Neutrophil (primary cell): ENCODE measurements around the gene CTSC.
"Not testable (repeated sequence)": the region's sequence is repeated elsewhere in the genome, so short reads cannot be mapped to it uniquely, and the experiment has no call there.

Source experiments
- H3K27ac ChIP-seq: fragments of 200-600 bp; sonication (generic); 2 replicates; pipeline ENCODE4 v1.5.1; 2016; ENCODE audit warnings: mild to moderate bottlenecking, moderate library complexity
- H3K27me3 ChIP-seq: fragments of 200-600 bp; sonication (generic); 2 replicates; pipeline ENCODE4 v1.6.0; 2016; ENCODE audit warnings: mild to moderate bottlenecking
- H3K36me3 ChIP-seq: fragments of 200-600 bp; sonication (generic); 2 replicates; pipeline ENCODE4 v1.5.1; 2017
- H3K4me1 ChIP-seq, 2 experiments: fragments of 200-600 bp in 1 of 2; sonication (generic) in 1 of 2; 1 replicate in 1 of 2; 2 replicates in 1 of 2; pipeline versions ENCODE4 v1.5.1 to v1.6.1; 2013 to 2016; ENCODE audit warnings: low read depth in 1 of 2, low read length in 1 of 2, mild to moderate bottlenecking in 1 of 2, moderate library complexity in 1 of 2; ENCODE audit not compliant: control insufficient read depth in 1 of 2, insufficient read depth in 1 of 2
- H3K4me3 ChIP-seq, 2 experiments: fragments of 200-600 bp in 1 of 2; sonication (generic) in 1 of 2; 1 replicate in 1 of 2; 2 replicates in 1 of 2; pipeline ENCODE4 v1.5.1; 2013 to 2016; ENCODE audit warnings: low read depth in 1 of 2, low read length in 1 of 2, mild to moderate bottlenecking in 1 of 2, moderate library complexity in 1 of 2
- H3K9me3 ChIP-seq: fragments of 200-600 bp; sonication (generic); 2 replicates; pipeline ENCODE4 v1.5.1; 2016
- TF ChIP-seq, protein P1 (sequence below): fragments of 200-600 bp; sonication (generic); IDR thresholded peaks from 2 replicates; pipeline ENCODE4 v1.5.1; 2016; ENCODE audit warnings: antibody characterized with exemption

CTSC gene

DNA sequence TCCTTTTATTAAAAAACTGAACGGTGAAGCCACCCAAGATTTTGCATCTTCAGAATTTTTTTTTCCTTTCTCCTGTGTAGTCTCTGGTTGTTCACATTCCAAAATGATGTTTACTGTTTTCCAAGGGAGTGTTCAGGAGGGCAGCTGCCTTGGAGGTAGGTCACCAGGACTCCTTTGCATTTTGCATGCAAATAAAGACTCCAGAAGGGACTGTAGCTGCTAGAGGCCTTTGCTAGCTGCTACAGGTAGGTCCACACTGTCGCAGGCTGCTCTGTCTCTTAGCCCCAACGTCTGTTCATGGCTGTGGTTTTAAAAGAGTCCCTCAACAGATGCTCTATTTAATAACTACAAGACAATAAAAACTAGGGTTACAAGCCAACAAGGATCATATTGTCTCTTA, 11.4 kb downstream of the CTSC start:
- peaks cover 17% of the 10 kb centered on the region for H3K36me3 ChIP-seq
- H3K27me3 ChIP-seq, result no peaks in the 10 kb centered on the region
- TF ChIP-seq, protein P1, sequence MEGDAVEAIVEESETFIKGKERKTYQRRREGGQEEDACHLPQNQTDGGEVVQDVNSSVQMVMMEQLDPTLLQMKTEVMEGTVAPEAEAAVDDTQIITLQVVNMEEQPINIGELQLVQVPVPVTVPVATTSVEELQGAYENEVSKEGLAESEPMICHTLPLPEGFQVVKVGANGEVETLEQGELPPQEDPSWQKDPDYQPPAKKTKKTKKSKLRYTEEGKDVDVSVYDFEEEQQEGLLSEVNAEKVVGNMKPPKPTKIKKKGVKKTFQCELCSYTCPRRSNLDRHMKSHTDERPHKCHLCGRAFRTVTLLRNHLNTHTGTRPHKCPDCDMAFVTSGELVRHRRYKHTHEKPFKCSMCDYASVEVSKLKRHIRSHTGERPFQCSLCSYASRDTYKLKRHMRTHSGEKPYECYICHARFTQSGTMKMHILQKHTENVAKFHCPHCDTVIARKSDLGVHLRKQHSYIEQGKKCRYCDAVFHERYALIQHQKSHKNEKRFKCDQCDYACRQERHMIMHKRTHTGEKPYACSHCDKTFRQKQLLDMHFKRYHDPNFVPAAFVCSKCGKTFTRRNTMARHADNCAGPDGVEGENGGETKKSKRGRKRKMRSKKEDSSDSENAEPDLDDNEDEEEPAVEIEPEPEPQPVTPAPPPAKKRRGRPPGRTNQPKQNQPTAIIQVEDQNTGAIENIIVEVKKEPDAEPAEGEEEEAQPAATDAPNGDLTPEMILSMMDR, result no peak
- H3K4me1 ChIP-seq, result peaks cover 3 to 11% of the 10 kb centered on the region in 2 experiments
- no peaks in the 10 kb centered on the region for H3K9me3 ChIP-seq
- no peak overlapping the region for H3K27ac ChIP-seq
- no peak overlapping the region for H3K4me3 ChIP-seq

DNA sequence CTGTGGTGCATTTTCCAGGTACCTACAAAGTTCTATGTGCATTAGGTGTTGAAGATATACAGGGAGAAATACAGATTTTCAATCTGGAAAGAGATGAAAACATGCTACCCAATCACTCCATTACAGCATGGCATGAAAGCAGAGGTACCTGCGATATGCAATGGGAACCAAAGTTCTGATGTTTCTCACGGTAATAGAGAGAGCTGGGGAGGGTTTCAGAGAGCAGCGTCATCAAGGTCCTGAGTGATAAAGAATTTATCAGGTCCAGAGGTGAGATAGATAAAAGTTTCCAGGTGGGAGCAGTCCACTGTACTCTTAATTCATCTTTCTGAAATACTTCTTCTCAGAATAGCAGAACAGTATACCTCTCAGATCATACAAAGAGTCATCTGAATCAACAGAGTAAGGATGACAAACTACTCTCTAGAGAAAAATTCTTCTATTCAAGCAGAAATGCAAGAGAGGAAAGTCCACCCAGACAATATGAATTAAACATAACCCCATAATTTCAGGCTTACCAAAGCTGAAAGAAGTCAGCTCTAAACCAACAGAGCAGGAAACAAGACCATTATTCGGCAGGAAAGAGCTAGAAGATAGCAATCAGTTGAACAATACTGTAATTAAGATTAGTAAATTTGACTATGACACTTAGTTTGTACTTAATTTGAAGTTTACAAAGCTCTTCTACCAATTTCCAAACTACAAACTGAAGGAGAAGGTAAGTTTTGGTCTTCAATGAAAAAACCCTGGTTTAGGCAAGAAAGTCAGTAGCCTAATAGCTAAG, 12.8 kb downstream of the CTSC start:
- Histone ChIP-seq H3K4me3 (no peak overlapping the region), H3K27ac (no peak overlapping the region), H3K4me1 (peaks cover 3 to 11% of the 10 kb centered on the region in 2 experiments), H3K36me3 (peaks cover 10% of the 10 kb centered on the region), H3K27me3 (no peaks in the 10 kb centered on the region), H3K9me3 (no peaks in the 10 kb centered on the region)
- TF ChIP-seq, protein P1, result no peak

DNA sequence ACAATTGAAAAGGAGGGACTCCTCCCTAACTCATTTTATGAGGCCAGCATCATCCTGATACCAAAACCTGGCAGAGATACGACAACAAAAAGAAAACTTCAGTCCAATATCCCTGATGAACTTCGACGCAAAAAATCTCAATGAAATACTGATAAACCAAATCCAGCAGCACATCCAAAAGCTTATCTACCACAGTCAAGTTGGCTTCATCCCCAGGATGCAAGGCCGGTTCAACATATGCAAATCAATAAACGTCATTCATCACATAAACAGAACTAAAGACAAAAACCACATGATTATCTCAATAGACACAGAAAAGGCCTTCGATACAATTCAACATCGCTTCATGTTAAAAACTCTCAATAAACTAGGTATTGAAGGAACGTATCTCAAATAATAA, 14.7 kb downstream of the CTSC start:
- H3K27me3 ChIP-seq, H3K9me3 ChIP-seq, H3K27ac ChIP-seq, H3K4me3 ChIP-seq, H3K36me3 ChIP-seq: not testable (repeated sequence)
- H3K4me1 ChIP-seq, result peaks cover 3 to 11% of the 10 kb centered on the region in 2 experiments

DNA sequence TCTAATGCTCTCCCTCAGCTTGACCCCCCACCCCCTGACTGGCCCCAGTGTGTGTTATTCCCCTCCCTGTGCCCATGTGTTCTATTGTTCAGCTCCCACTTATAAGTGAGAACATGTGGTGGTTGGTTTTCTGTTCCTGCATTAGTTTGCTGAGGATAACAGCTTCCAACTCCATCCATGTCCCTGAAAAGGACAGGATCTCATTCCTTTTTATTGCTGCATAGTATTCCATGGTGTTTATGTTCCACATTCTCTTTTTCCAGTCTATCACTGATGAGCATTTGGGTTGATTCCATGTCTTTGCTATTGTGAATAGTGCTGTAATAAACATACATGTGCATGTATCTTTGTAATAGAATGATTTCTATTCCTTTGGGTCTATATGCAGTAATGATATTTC, 16.1 kb downstream of the CTSC start:
- H3K36me3 ChIP-seq, result not testable (repeated sequence)

DNA sequence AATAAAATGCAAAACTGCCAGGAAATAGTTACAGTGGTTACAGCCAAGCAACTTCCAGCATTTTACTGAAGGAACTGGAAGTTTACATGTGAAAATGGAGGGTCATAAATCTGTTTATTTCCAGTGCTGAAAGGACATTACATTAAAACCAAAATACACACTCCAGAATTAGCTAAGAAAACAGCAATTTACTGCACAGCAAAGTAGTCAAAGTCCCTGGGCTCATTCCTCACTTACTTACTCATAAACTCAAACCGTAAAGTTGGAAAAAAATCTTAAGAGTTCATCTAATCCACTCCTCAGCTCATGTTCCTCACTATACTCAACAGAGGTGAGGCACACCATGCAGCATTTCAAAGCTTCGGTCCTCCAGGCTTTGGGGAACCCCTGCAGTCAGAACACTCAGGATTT, 17.4 kb downstream of the CTSC start:
- H3K27ac ChIP-seq, result peak overlapping the region; percentile 41
- TF ChIP-seq, protein P1, result no peak
- peaks cover 7% of the 10 kb centered on the region for H3K36me3 ChIP-seq

More for the DNA sequence above, 16.1 kb downstream of the CTSC start:
- not testable (repeated sequence) for H3K9me3 ChIP-seq, H3K27me3 ChIP-seq, H3K4me1 ChIP-seq, H3K27ac ChIP-seq, H3K4me3 ChIP-seq

DNA sequence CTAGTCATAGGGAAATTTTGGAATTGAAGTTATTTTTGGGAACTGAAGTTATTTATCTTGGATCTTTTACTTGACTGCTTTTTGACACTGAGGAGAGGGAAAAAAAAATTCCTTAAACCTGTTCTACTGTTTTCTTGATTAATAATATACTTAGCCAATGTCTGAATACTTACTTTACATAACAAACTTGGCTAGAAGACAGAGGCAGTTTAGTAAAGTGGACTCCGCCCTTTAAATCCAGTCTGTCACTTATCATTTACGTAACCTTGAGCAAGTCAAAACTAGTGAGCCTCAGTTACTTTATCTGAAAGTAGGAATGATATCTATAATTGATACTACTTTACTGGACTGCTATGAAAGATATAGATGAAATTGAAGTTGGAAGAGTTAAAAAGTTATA, 19.5 kb downstream of the CTSC start:
- Histone ChIP-seq H3K4me1 (no peaks in the 10 kb centered on the region), H3K27me3 (no peaks in the 10 kb centered on the region), H3K36me3 (peaks cover 7% of the 10 kb centered on the region), H3K4me3 (no peak overlapping the region), H3K27ac (no peak overlapping the region), H3K9me3 (no peaks in the 10 kb centered on the region)
- TF ChIP-seq, protein P1, result no peak

More for the DNA sequence above, 17.4 kb downstream of the CTSC start:
- Histone ChIP-seq H3K9me3 (no peaks in the 10 kb centered on the region), H3K27me3 (no peaks in the 10 kb centered on the region), H3K4me3 (no peak overlapping the region), H3K4me1 (no peaks in the 10 kb centered on the region)
